ENCODE data around the gene DCAF10. TPM values are rescaled to one million over a fixed set of nuclear protein-coding genes. Genes with fewer than 3 reads are reported as not detected.

DCAF10 gene
- total RNA-seq, 2 experiments from 2014 or later = 7.2 to 7.5 TPM

DNA sequence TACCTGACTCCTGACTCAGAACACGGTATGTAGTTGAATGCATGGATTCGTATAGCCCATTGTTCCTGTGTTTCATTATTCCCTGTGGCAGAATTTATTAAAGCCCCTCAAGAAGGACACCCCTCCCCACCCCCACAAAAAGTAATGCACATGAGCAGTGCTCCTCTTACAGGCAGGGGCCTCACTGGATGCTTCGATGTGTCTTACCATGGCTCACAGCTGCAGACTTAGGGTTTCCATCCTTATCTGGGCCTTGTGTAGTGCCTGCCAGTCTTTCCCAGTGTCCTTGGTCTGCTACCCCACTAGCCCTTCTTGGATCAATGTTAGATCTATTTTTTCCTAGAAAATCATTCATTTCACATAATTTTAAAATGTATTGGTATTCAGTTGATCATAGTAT lies 30.6 kb upstream of the DCAF10 start:
- DNase-seq = no peak
- no peaks in the 10 kb centered on the region for H3K27me3 Mint-ChIP-seq
- intact Hi-C loops (cut with DNase I, micrococcal nuclease) = no loop called here
- no peak overlapping the region for H3K4me3 Mint-ChIP-seq
- no peaks in the 10 kb centered on the region for H3K27me3 ChIP-seq (ENCODE audit: control insufficient read depth in 1 of 2, insufficient read depth in 2 of 2, low read length in 2 of 2)
- no peak overlapping the region for H3K27ac ChIP-seq (ENCODE audit: low read depth in 1 of 2, low read length in 2 of 2)
- no peaks in the 10 kb centered on the region for H3K4me1 Mint-ChIP-seq (ENCODE audit: low read depth)
- CTCF ChIA-PET = no interaction called here
- H3K36me3 ChIP-seq (ENCODE audit: insufficient read depth, low read length) = peaks cover 59% of the 10 kb centered on the region
- no peak for TF ChIP-seq CTCF (IDR thresholded peaks at IDR 0.05)
- no peak for ATAC-seq (ENCODE audit: poor library complexity)
- H3K9me3 Mint-ChIP-seq = no peaks in the 10 kb centered on the region
- H3K9me3 ChIP-seq (ENCODE audit: control insufficient read depth in 1 of 2, insufficient read depth in 1 of 2, low read length in 2 of 2) = no peaks in the 10 kb centered on the region
- POLR2A ChIA-PET = no interaction called here
- no peak overlapping the region for H3K4me3 ChIP-seq (ENCODE audit: low read length)
- H3K36me3 Mint-ChIP-seq (ENCODE audit: low read depth) = peaks cover 76% of the 10 kb centered on the region
- H3K27ac Mint-ChIP-seq = no peak overlapping the region
- no peaks in the 10 kb centered on the region for H3K4me1 ChIP-seq (ENCODE audit: insufficient read depth, low read length)

DNA sequence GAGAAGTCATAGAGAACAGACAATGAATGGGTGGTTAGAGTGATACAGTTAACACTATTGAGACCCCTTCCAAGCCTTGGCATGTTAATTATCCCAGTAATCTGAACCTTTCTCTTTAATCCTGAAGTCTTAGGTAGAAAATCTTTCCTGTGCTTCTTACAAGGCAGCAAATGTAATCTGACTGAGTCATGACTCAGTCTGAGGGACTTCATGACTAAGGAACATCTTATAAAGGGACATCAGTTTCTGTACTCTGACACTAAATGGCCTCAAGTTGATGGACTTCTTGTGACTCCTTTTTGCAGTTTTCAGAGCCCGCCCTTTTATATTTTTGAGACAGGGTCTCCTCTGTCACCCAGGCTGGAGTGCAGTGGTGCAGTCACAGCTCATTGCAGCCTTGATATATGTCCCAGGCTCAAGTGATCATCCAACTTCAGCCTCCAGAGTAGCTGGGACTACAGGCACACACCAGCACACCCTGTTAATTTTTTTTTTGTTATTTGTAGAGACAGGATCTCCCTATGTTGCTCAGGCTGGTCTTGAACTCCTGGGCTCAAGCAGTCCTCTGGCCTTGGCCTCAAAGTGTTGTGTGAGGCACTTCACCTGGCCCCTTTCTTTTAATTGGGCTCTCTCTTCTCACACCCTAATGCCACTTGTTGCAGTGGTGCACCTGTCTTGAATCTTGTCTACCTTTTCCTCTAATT lies 25.2 kb upstream of the DCAF10 start:
- H3K27me3 Mint-ChIP-seq = no peaks in the 10 kb centered on the region
- TF ChIP-seq CTCF (IDR thresholded peaks at IDR 0.05) = no peak
- ATAC-seq (ENCODE audit: poor library complexity) = no peak
- intact Hi-C loops (cut with DNase I, micrococcal nuclease) = no loop called here
- no peak overlapping the region for H3K4me3 Mint-ChIP-seq
- CTCF ChIA-PET = no interaction called here
- Histone ChIP-seq H3K36me3 (ENCODE audit: insufficient read depth, low read length) (peaks cover 73% of the 10 kb centered on the region), H3K27me3 (ENCODE audit: control insufficient read depth in 1 of 2, insufficient read depth in 2 of 2, low read length in 2 of 2) (no peaks in the 10 kb centered on the region), H3K4me3 (ENCODE audit: low read length) (no peak overlapping the region), H3K27ac (ENCODE audit: low read depth in 1 of 2, low read length in 2 of 2) (no peak overlapping the region), H3K9me3 (ENCODE audit: control insufficient read depth in 1 of 2, insufficient read depth in 1 of 2, low read length in 2 of 2) (no peaks in the 10 kb centered on the region), H3K4me1 (ENCODE audit: insufficient read depth, low read length) (no peaks in the 10 kb centered on the region)
- no peaks in the 10 kb centered on the region for H3K9me3 Mint-ChIP-seq
- DNase-seq = no peak
- POLR2A ChIA-PET = interaction anchor here (0.5 to 1.6 kb wide), 2 partner anchors 9 to 90 kb away, joined by 3 to 6 read pairs; partner anchors contain the start of gene EXOSC3
- H3K36me3 Mint-ChIP-seq (ENCODE audit: low read depth) = peaks cover 79% of the 10 kb centered on the region
- H3K4me1 Mint-ChIP-seq (ENCODE audit: low read depth) = no peaks in the 10 kb centered on the region
- H3K27ac Mint-ChIP-seq = peak overlapping the region; percentile 10

DNA sequence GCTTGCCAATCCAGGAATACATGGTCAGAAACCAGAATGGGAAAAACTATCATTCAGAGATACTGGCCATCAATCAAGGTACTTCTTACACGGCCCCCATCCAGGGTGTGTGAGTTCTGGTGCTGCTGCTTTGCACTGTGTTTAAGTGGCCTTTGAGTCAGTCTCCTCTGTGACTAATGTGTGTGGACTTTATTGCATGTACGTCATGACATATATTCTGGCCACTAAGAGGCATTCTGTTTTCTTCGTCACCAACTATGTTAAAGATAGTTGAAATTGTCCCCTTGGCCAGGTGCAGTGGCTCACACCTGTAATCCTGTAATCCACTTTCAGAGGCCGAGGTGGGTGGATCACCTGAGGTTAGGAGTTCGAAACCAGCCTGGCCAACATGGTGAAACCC lies 24.3 kb upstream of the DCAF10 start:
- H3K4me3 ChIP-seq (ENCODE audit: low read length) = no peak overlapping the region
- Mint-ChIP-seq H3K4me3 (no peak overlapping the region), H3K4me1 (ENCODE audit: low read depth) (peaks cover 4% of the 10 kb centered on the region), H3K27ac (no peak overlapping the region), H3K9me3 (no peaks in the 10 kb centered on the region), H3K36me3 (ENCODE audit: low read depth) (peaks cover 79% of the 10 kb centered on the region), H3K27me3 (no peaks in the 10 kb centered on the region)
- H3K9me3 ChIP-seq (ENCODE audit: control insufficient read depth in 1 of 2, insufficient read depth in 1 of 2, low read length in 2 of 2) = no peaks in the 10 kb centered on the region
- ChIA-PET CTCF (no interaction called here), POLR2A (no interaction called here)
- no peak overlapping the region for H3K27ac ChIP-seq (ENCODE audit: low read depth in 1 of 2, low read length in 2 of 2)
- no peaks in the 10 kb centered on the region for H3K27me3 ChIP-seq (ENCODE audit: control insufficient read depth in 1 of 2, insufficient read depth in 2 of 2, low read length in 2 of 2)
- no peak for TF ChIP-seq CTCF (IDR thresholded peaks at IDR 0.05)
- DNase-seq (no peak), ATAC-seq (ENCODE audit: poor library complexity) (no peak)
- H3K4me1 ChIP-seq (ENCODE audit: insufficient read depth, low read length) = no peaks in the 10 kb centered on the region
- peaks cover 74% of the 10 kb centered on the region for H3K36me3 ChIP-seq (ENCODE audit: insufficient read depth, low read length)
- intact Hi-C loops (cut with DNase I, micrococcal nuclease) = no loop called here
